ENCODE data around the gene CAT.

The CAT gene

GRCh38 chr11:34466802-34467488, 28.2 kb downstream of the CAT start:
- H3K36me3 Mint-ChIP-seq, result peaks cover 35% of the 10 kb centered on the region
- peaks cover 6% of the 10 kb centered on the region for H3K9me3 Mint-ChIP-seq
- no peaks in the 10 kb centered on the region for H3K4me1 Mint-ChIP-seq
- no peak overlapping the region for H3K4me3 Mint-ChIP-seq
- H3K27ac Mint-ChIP-seq, result peak overlapping the region; percentile 8
- H3K27me3 Mint-ChIP-seq, result no peaks in the 10 kb centered on the region

GRCh38 chr11:34468209-34468841, 29.6 kb downstream of the CAT start:
- Mint-ChIP-seq H3K36me3 (peaks cover 32% of the 10 kb centered on the region), H3K27ac (no peak overlapping the region), H3K4me1 (no peaks in the 10 kb centered on the region)

GRCh38 chr11:34473603-34474169, 35.0 kb downstream of the CAT start:
- Mint-ChIP-seq H3K4me1 (no peaks in the 10 kb centered on the region), H3K27me3 (no peaks in the 10 kb centered on the region), H3K27ac (no peak overlapping the region), H3K36me3 (peaks cover 2% of the 10 kb centered on the region), H3K9me3 (no peaks in the 10 kb centered on the region), H3K4me3 (no peak overlapping the region)

More at GRCh38 chr11:34468209-34468841, 29.6 kb downstream of the CAT start:
- Mint-ChIP-seq H3K27me3 (no peaks in the 10 kb centered on the region), H3K9me3 (peaks cover 6% of the 10 kb centered on the region), H3K4me3 (no peak overlapping the region)

GRCh38 chr11:34475656-34476055, 36.9 kb downstream of the CAT start:
- H3K27ac Mint-ChIP-seq, result no peak overlapping the region
- no peak overlapping the region for H3K4me3 Mint-ChIP-seq
- no peaks in the 10 kb centered on the region for H3K27me3 Mint-ChIP-seq
- H3K36me3 Mint-ChIP-seq, result no peaks in the 10 kb centered on the region
- H3K4me1 Mint-ChIP-seq, result no peaks in the 10 kb centered on the region
- no peaks in the 10 kb centered on the region for H3K9me3 Mint-ChIP-seq

GRCh38 chr11:34476849-34477248, 38.1 kb downstream of the CAT start:
- no peaks in the 10 kb centered on the region for H3K9me3 Mint-ChIP-seq
- H3K4me3 Mint-ChIP-seq, result no peak overlapping the region
- no peak overlapping the region for H3K27ac Mint-ChIP-seq
- H3K27me3 Mint-ChIP-seq, result no peaks in the 10 kb centered on the region
- no peaks in the 10 kb centered on the region for H3K36me3 Mint-ChIP-seq
- no peaks in the 10 kb centered on the region for H3K4me1 Mint-ChIP-seq

- Mint-ChIP-seq H3K27ac (no peak overlapping the region), H3K9me3 (no peaks in the 10 kb centered on the region), H3K4me1 (no peaks in the 10 kb centered on the region)
Measured at GRCh38 chr11:34478845-34479663, 40.3 kb downstream of the CAT start.

GRCh38 chr11:34480314-34480713, 41.6 kb downstream of the CAT start:
- Mint-ChIP-seq H3K27ac (no peak overlapping the region), H3K4me3 (no peak overlapping the region), H3K27me3 (no peaks in the 10 kb centered on the region), H3K36me3 (no peaks in the 10 kb centered on the region), H3K9me3 (no peaks in the 10 kb centered on the region), H3K4me1 (no peaks in the 10 kb centered on the region)

More at GRCh38 chr11:34478845-34479663, 40.3 kb downstream of the CAT start:
- Mint-ChIP-seq H3K4me3 (no peak overlapping the region), H3K27me3 (no peaks in the 10 kb centered on the region), H3K36me3 (no peaks in the 10 kb centered on the region)

- Mint-ChIP-seq H3K27me3 (no peaks in the 10 kb centered on the region), H3K4me1 (no peaks in the 10 kb centered on the region), H3K9me3 (no peaks in the 10 kb centered on the region), H3K27ac (no peak overlapping the region), H3K36me3 (no peaks in the 10 kb centered on the region), H3K4me3 (no peak overlapping the region)
Measured at GRCh38 chr11:34481307-34481706, 42.6 kb downstream of the CAT start.

GRCh38 chr11:34483106-34483874, 44.6 kb downstream of the CAT start:
- no peak overlapping the region for H3K4me3 Mint-ChIP-seq
- H3K27ac Mint-ChIP-seq, result no peak overlapping the region
- H3K36me3 Mint-ChIP-seq, result no peaks in the 10 kb centered on the region
- no peaks in the 10 kb centered on the region for H3K9me3 Mint-ChIP-seq
- no peaks in the 10 kb centered on the region for H3K4me1 Mint-ChIP-seq
- H3K27me3 Mint-ChIP-seq, result no peaks in the 10 kb centered on the region

GRCh38 chr11:34487430-34487829, 48.7 kb downstream of the CAT start:
- no peaks in the 10 kb centered on the region for H3K36me3 Mint-ChIP-seq
- H3K27ac Mint-ChIP-seq, result no peak overlapping the region
- no peaks in the 10 kb centered on the region for H3K4me1 Mint-ChIP-seq
- no peak overlapping the region for H3K4me3 Mint-ChIP-seq
- no peaks in the 10 kb centered on the region for H3K9me3 Mint-ChIP-seq
- H3K27me3 Mint-ChIP-seq, result no peaks in the 10 kb centered on the region

GRCh38 chr11:34488855-34489557, 50.3 kb downstream of the CAT start:
- Mint-ChIP-seq H3K36me3 (no peaks in the 10 kb centered on the region), H3K4me3 (no peak overlapping the region), H3K4me1 (no peaks in the 10 kb centered on the region), H3K9me3 (no peaks in the 10 kb centered on the region), H3K27me3 (no peaks in the 10 kb centered on the region), H3K27ac (no peak overlapping the region)

- Mint-ChIP-seq H3K27ac (no peak overlapping the region), H3K4me3 (no peak overlapping the region), H3K36me3 (no peaks in the 10 kb centered on the region), H3K9me3 (no peaks in the 10 kb centered on the region), H3K4me1 (no peaks in the 10 kb centered on the region), H3K27me3 (no peaks in the 10 kb centered on the region)
Measured at GRCh38 chr11:34490304-34490703, 51.6 kb downstream of the CAT start.

GRCh38 chr11:34492806-34493414, 54.2 kb downstream of the CAT start:
- Mint-ChIP-seq H3K4me3 (no peak overlapping the region), H3K9me3 (no peaks in the 10 kb centered on the region), H3K4me1 (no peaks in the 10 kb centered on the region), H3K27me3 (no peaks in the 10 kb centered on the region), H3K36me3 (no peaks in the 10 kb centered on the region), H3K27ac (no peak overlapping the region)

GRCh38 chr11:34493468-34493867, 54.7 kb downstream of the CAT start:
- Mint-ChIP-seq H3K27me3 (no peaks in the 10 kb centered on the region), H3K36me3 (no peaks in the 10 kb centered on the region), H3K27ac (no peak overlapping the region), H3K4me3 (no peak overlapping the region), H3K9me3 (no peaks in the 10 kb centered on the region), H3K4me1 (no peaks in the 10 kb centered on the region)

All from activated naive CD4-positive, alpha-beta T cell treated with anti-CD3 and anti-CD28 coated beads, Interleukin-2, amount 50 U/mL, for 24 hours (primary cell).